Fibroblast of lung (primary cell): ENCODE data around the gene KRT6C.

Experiments
- EZH2 ChIP-seq: IDR thresholded peaks from 2 replicates; pipeline ENCODE4 v1.5.1; 2012; ENCODE audit warnings: low read length, control low read depth, mild to moderate bottlenecking; ENCODE audit errors: missing control alignments
- TF ChIP-seq, protein P1 (sequence below), 2 donors: IDR thresholded peaks in 1 of 2; conservative IDR thresholded peaks in 1 of 2; 1 replicate in 1 of 2; 2 replicates in 1 of 2; pipeline ENCODE4 v1.5.1; 2011 to 2012; ENCODE audit warnings: low read length in 2 of 2, control low read depth in 1 of 2, inconsistent platforms in 1 of 2, low read depth in 1 of 2, mild to moderate bottlenecking in 1 of 2

DNA sequence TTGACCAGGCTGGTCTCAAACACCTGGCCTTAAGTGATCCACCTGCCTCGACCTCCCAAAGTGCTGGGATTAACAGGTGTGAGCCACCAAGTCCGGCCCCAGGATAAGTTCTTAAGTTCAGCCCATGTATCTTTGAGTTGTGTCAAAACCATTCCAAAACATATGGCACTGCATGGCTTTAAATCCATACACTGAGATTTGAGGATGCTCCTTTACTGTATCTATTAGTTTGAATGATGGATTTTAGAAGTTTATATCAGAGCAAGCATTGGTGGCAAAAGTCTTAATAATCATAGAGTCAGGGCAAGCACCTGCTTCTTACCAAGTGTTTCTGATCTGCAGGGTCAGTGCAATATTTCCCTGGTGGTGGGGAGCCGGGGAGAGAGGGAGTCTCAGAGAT is 27.7 kb downstream of the KRT6C start:
- no peak for TF ChIP-seq EZH2
- TF ChIP-seq, protein P1, sequence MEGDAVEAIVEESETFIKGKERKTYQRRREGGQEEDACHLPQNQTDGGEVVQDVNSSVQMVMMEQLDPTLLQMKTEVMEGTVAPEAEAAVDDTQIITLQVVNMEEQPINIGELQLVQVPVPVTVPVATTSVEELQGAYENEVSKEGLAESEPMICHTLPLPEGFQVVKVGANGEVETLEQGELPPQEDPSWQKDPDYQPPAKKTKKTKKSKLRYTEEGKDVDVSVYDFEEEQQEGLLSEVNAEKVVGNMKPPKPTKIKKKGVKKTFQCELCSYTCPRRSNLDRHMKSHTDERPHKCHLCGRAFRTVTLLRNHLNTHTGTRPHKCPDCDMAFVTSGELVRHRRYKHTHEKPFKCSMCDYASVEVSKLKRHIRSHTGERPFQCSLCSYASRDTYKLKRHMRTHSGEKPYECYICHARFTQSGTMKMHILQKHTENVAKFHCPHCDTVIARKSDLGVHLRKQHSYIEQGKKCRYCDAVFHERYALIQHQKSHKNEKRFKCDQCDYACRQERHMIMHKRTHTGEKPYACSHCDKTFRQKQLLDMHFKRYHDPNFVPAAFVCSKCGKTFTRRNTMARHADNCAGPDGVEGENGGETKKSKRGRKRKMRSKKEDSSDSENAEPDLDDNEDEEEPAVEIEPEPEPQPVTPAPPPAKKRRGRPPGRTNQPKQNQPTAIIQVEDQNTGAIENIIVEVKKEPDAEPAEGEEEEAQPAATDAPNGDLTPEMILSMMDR (conservative IDR thresholded peaks at IDR 0.05 in 1 of 2, IDR thresholded peaks at IDR 0.05 in 1 of 2; ENCODE audit: low read depth in 1 of 2, low read length in 2 of 2) = no peak
